ENCODE measurements around the gene XIAP.

- TF ChIP-seq YY1 (IDR thresholded peaks at IDR 0.05; ENCODE audit: insufficient read depth, insufficient read length) (no peak), SUZ12 (IDR thresholded peaks at IDR 0.05; ENCODE audit: extremely low read depth, insufficient read depth, insufficient read length) (no peak), ZNF274 (IDR thresholded peaks at IDR 0.05; ENCODE audit: low read depth, low read length) (no peak)
These were observed 45.5 kb upstream of the XIAP start for GRCh38 chrX:123814343-123814742.

Data from NT2/D1 (cell line).